Astrocyte (in vitro differentiated cells and primary cell): ENCODE data around the gene PRKG1.

Experiments used
- CTCF ChIP-seq: IDR thresholded peaks from 2 replicates; pipeline ENCODE4 v1.5.1; 2011; ENCODE audit warnings: low read depth, mild to moderate bottlenecking, inconsistent platforms, low read length, moderate library complexity; ENCODE audit not compliant: insufficient read depth
- EZH2 ChIP-seq: IDR thresholded peaks from 2 replicates; pipeline ENCODE4 v1.6.1; 2012; ENCODE audit warnings: mild to moderate bottlenecking, low read length, inconsistent platforms; ENCODE audit not compliant: insufficient read depth

- TF ChIP-seq CTCF = no peak
- no peak for TF ChIP-seq EZH2
Observed at GRCh38 chr10:51180141-51180540, 105.9 kb downstream of the PRKG1 start.
